Measurements from ENCODE around the gene DHDDS. TPM values are rescaled to one million over a fixed set of nuclear protein-coding genes. Genes with fewer than 3 reads are reported as not detected.
"Not testable (repeated sequence)": the region's sequence is repeated elsewhere in the genome, so short reads cannot be mapped to it uniquely, and the experiment has no call there.

DHDDS gene
- total RNA-seq = 10 to 100 TPM; 25.6 to 53.0 (median 39.4) TPM

- ATAC-seq (ENCODE audit: low FRiP score in 2 of 2) = peak; percentile 99 to 100
- Histone ChIP-seq H3K27ac (peak within 1 kb of the TSS; percentile 59 to 83 (median 78)), H3K27me3 (no peaks in the 10 kb centered on the region), H3K4me1 (peaks cover 18 to 30% (median 21%) of the 10 kb centered on the region in 4 donors), H3K9me3 (no peaks in the 10 kb centered on the region), H3K4me3 (peak within 1 kb of the TSS; percentile 29 to 67 (median 58)), H3K36me3 (peaks cover 8 to 17% (median 11%) of the 10 kb centered on the region in 4 donors)
- peak; percentile 98 to 99 for DNase-seq
- WGBS, 2 donors = 0 to 1% methylated on average over 24 to 44 of the region's 45 CpGs
- peak in 1 of 4 donors; percentile 60 for TF ChIP-seq EP300 (IDR thresholded peaks at IDR 0.05)
- TF ChIP-seq POLR2A (IDR thresholded peaks at IDR 0.05) = peak in 3 of 4 donors; percentile 42 to 91 (median 73)
- TF ChIP-seq POLR2AphosphoS5 (IDR thresholded peaks at IDR 0.05) = peak; percentile 90 to 96
- peak in 2 of 6 experiments; percentile 16 to 40 for TF ChIP-seq CTCF (IDR thresholded peaks at IDR 0.05)
These were observed at the start of gene DHDDS for GRCh38 chr1:26431979-26432695. Gene DHDDS, plus strand, starts transcription at chr1:26432321. Its CDS starts 625 bp downstream, at chr1:26432946.

- ATAC-seq (ENCODE audit: low FRiP score in 2 of 2) (no peak), DNase-seq (no peak)
- Histone ChIP-seq H3K4me1 (no peaks in the 10 kb centered on the region), H3K9me3 (no peaks in the 10 kb centered on the region), H3K36me3 (no peaks in the 10 kb centered on the region), H3K27ac (no peak overlapping the region), H3K4me3 (no peak overlapping the region), H3K27me3 (no peaks in the 10 kb centered on the region)
- TF ChIP-seq POLR2A (IDR thresholded peaks at IDR 0.05) (no peak), POLR2AphosphoS5 (IDR thresholded peaks at IDR 0.05) (no peak), CTCF (IDR thresholded peaks at IDR 0.05) (no peak), EP300 (IDR thresholded peaks at IDR 0.05) (no peak)
- 69 to 82% methylated on average over 3 of the region's 3 CpGs for WGBS, 2 donors
These were observed 48.0 kb upstream of the DHDDS start for GRCh38 chr1:26384076-26384475.

GRCh38 chr1:26385063-26385462, 47.1 kb upstream of the DHDDS start:
- not testable (repeated sequence) for DNase-seq; H3K4me3 ChIP-seq; H3K4me1 ChIP-seq; H3K9me3 ChIP-seq; H3K27ac ChIP-seq; H3K36me3 ChIP-seq; ATAC-seq (ENCODE audit: low FRiP score in 2 of 2); H3K27me3 ChIP-seq
- WGBS, 2 donors = 86 to 91% methylated on average over 3 of the region's 3 CpGs

- no peaks in the 10 kb centered on the region for H3K9me3 ChIP-seq
- no peak for DNase-seq
- H3K36me3 ChIP-seq = no peaks in the 10 kb centered on the region
- H3K4me3 ChIP-seq = no peak overlapping the region
- H3K27ac ChIP-seq = no peak overlapping the region
- no peaks in the 10 kb centered on the region for H3K27me3 ChIP-seq
- no peaks in the 10 kb centered on the region for H3K4me1 ChIP-seq
- WGBS, 2 donors = 72 to 76% methylated on average over 7 of the region's 7 CpGs
- TF ChIP-seq POLR2A (IDR thresholded peaks at IDR 0.05) (no peak), CTCF (IDR thresholded peaks at IDR 0.05) (no peak), POLR2AphosphoS5 (IDR thresholded peaks at IDR 0.05) (no peak), EP300 (IDR thresholded peaks at IDR 0.05) (no peak)
- no peak for ATAC-seq (ENCODE audit: low FRiP score in 2 of 2)
These were observed 44.7 kb upstream of the DHDDS start for GRCh38 chr1:26387447-26387846.

- DNase-seq (no peak), ATAC-seq (ENCODE audit: low FRiP score in 2 of 2) (no peak)
- Histone ChIP-seq H3K4me3 (no peak overlapping the region), H3K27ac (no peak overlapping the region), H3K9me3 (no peaks in the 10 kb centered on the region), H3K4me1 (no peaks in the 10 kb centered on the region), H3K36me3 (no peaks in the 10 kb centered on the region), H3K27me3 (no peaks in the 10 kb centered on the region)
- 77 to 79% methylated on average over 7 of the region's 7 CpGs for WGBS, 2 donors
- no peak for TF ChIP-seq EP300 (IDR thresholded peaks at IDR 0.05)
- no peak for TF ChIP-seq POLR2AphosphoS5 (IDR thresholded peaks at IDR 0.05)
- no peak for TF ChIP-seq POLR2A (IDR thresholded peaks at IDR 0.05)
- no peak for TF ChIP-seq CTCF (IDR thresholded peaks at IDR 0.05)
These were observed 43.2 kb upstream of the DHDDS start for GRCh38 chr1:26388791-26389445.
